OCI-LY1 (cell line): ENCODE measurements around the gene ATF6.

Experiments
- H2AFZ ChIP-seq: fragments of 200-600 bp; sonication (generic), shearing (Covaris generic); 2 replicates; pipeline ENCODE4 v1.6.0; 2014; ENCODE audit warnings: antibody characterized with exemption, mild to moderate bottlenecking, low read length
- H3F3A ChIP-seq: fragments of 200-600 bp; sonication (generic), shearing (Covaris generic); 2 replicates; pipeline ENCODE4 v1.6.0; 2014; ENCODE audit warnings: mild to moderate bottlenecking, antibody characterized with exemption, low read length, moderate library complexity; ENCODE audit not compliant: insufficient read depth
- H3K27ac ChIP-seq: fragments of 200-600 bp; sonication (generic); 2 replicates; pipeline ENCODE4 v1.5.1; 2014; ENCODE audit warnings: low read length, mixed run types, mild to moderate bottlenecking, low read depth; ENCODE audit not compliant: poor library complexity, severe bottlenecking
- H3K27me3 ChIP-seq: fragments of 200-600 bp; sonication (generic); 2 replicates; pipeline ENCODE4 v1.6.0; 2014; ENCODE audit warnings: antibody characterized with exemption, mild to moderate bottlenecking, low read length, moderate library complexity; ENCODE audit not compliant: insufficient read depth
- H3K36me3 ChIP-seq: fragments of 200-600 bp; sonication (generic); 2 replicates; pipeline ENCODE4 v1.6.1; 2014; ENCODE audit warnings: mild to moderate bottlenecking, antibody characterized with exemption, low read length, moderate library complexity, mixed read lengths; ENCODE audit not compliant: insufficient read depth
- H3K4me1 ChIP-seq: fragments of 200-600 bp; sonication (generic); 2 replicates; pipeline ENCODE4 v1.5.1; 2014; ENCODE audit warnings: mild to moderate bottlenecking, low read length, moderate library complexity; ENCODE audit not compliant: insufficient read depth, severe bottlenecking
- H3K4me2 ChIP-seq: fragments of 200-600 bp; sonication (generic), shearing (Covaris generic); 2 replicates; pipeline ENCODE4 v1.6.1; 2014; ENCODE audit warnings: low read length
- H3K4me3 ChIP-seq: fragments of 200-600 bp; sonication (generic); 2 replicates; pipeline ENCODE4 v1.5.1; 2014; ENCODE audit warnings: low read length, low read depth, mild to moderate bottlenecking, mixed read lengths; ENCODE audit not compliant: poor library complexity, severe bottlenecking
- H3K79me2 ChIP-seq: fragments of 200-600 bp; shearing (Covaris generic); 2 replicates; pipeline ENCODE4 v1.6.1; 2016; ENCODE audit warnings: mixed run types, low read length, mixed read lengths; ENCODE audit not compliant: insufficient read depth
- H3K9ac ChIP-seq: fragments of 200-600 bp; sonication (generic), shearing (Covaris generic); 2 replicates; pipeline ENCODE4 v1.6.1; 2014; ENCODE audit warnings: mild to moderate bottlenecking, low read length, mixed read lengths
- H3K9me2 ChIP-seq: fragments of 200-600 bp; sonication (generic), shearing (Covaris generic); 2 replicates; pipeline ENCODE4 v1.6.1; 2014; ENCODE audit warnings: low read depth, mild to moderate bottlenecking, low read length, mixed read lengths
- H3K9me3 ChIP-seq: fragments of 200-600 bp; shearing (Covaris generic); 2 replicates; pipeline ENCODE4 v1.6.1; 2014; ENCODE audit warnings: low read length, mixed read lengths
- H4K20me1 ChIP-seq: fragments of 200-600 bp; sonication (generic), shearing (Covaris generic); 2 replicates; pipeline ENCODE4 v1.6.0; 2016; ENCODE audit warnings: mild to moderate bottlenecking, low read length; ENCODE audit not compliant: insufficient read depth
- EZH2 ChIP-seq: fragments of 200-600 bp; sonication (generic), shearing (Covaris generic); IDR thresholded peaks from 2 replicates; pipeline ENCODE4 v1.8.0; 2017; ENCODE audit warnings: borderline replicate concordance, mixed run types, mild to moderate bottlenecking, antibody characterized with exemption, low read length, moderate library complexity, mixed read lengths
- TF ChIP-seq, protein P1 (sequence below): fragments of 200-600 bp; sonication (generic), shearing (Covaris generic); IDR thresholded peaks from 2 replicates; pipeline ENCODE4 v1.5.1; 2017; ENCODE audit warnings: mild to moderate bottlenecking, antibody characterized with exemption, low read length, moderate library complexity, mixed read lengths

ATF6 gene

DNA sequence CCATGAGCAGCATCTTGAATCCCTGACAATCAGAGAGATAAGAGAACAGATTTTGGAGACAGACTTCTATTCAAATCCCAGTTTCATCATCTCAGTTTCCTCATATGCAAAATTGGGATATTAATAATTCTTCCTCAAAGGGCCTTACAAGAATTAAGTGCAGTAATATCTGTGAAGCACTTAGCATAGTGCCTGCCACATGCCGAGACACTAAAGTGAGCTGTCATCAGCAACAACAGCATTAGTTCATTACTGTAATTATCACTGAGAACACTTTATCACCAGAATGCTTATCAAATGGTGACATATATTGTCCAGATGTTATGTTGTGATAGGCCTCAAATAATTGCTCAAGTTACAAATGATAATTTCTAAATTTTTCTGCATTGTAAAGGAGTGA, 45.7 kb upstream of the ATF6 start:
- Histone ChIP-seq H3K9me2 (no peaks in the 10 kb centered on the region), H3K4me2 (peak overlapping the region; percentile 85), H3F3A (0 out of 2 replicates have a peak, but pooled peaks cover 3% of the 10 kb centered on the region), H3K9me3 (no peaks in the 10 kb centered on the region), H3K27ac (peak overlapping the region; percentile 92), H4K20me1 (no peaks in the 10 kb centered on the region), H3K4me3 (peak overlapping the region; percentile 78), H3K36me3 (peaks cover 12% of the 10 kb centered on the region; the same call in 1 of the 2 replicates), H3K27me3 (no peaks in the 10 kb centered on the region), H3K9ac (peak overlapping the region; percentile 69), H2AFZ (no peak overlapping the region), H3K79me2 (peaks cover 11% of the 10 kb centered on the region; the same call in 1 of the 2 replicates), H3K4me1 (peaks cover 95% of the 10 kb centered on the region)
- TF ChIP-seq EZH2 = no peak
- TF ChIP-seq, protein P1, sequence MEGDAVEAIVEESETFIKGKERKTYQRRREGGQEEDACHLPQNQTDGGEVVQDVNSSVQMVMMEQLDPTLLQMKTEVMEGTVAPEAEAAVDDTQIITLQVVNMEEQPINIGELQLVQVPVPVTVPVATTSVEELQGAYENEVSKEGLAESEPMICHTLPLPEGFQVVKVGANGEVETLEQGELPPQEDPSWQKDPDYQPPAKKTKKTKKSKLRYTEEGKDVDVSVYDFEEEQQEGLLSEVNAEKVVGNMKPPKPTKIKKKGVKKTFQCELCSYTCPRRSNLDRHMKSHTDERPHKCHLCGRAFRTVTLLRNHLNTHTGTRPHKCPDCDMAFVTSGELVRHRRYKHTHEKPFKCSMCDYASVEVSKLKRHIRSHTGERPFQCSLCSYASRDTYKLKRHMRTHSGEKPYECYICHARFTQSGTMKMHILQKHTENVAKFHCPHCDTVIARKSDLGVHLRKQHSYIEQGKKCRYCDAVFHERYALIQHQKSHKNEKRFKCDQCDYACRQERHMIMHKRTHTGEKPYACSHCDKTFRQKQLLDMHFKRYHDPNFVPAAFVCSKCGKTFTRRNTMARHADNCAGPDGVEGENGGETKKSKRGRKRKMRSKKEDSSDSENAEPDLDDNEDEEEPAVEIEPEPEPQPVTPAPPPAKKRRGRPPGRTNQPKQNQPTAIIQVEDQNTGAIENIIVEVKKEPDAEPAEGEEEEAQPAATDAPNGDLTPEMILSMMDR = no peak

DNA sequence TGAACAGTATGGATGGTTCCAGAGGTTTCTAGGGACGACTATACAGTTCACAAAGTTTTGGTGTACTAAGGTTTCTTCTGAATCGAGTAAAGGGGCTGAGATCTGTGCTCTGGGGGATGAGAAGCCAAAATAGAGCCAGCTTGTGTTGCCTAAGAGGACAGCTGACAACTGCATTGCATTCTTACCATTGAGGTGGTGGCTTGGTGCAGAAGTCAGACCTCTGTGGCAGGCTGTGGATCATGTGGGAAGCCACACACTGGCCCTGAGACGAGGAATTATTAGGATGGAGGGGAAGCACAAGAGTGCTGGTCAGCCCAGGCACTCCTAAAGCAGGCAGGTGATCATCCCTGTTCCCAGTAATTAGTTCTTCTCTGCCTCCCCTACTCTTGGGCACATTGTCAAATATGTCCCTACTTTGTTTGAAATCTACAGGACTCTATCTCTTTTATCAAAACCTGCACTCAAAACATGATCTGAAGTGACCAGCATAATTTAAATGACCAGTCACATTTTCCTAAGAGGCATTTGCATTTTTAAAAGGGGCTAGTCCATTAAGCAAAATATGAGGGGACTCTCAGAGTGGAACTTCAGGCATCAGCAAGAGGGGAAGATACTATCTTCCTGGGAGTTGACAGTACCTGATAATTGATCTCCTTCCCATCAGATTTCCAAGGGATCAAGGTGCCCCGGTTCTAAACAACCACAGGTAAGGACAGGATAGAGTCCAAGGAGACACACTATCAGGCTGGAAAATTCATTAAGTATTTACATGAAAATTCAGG, 45.0 kb upstream of the ATF6 start, which contains the start of gene FCRLB:
Gene FCRLB (plus strand): TSS at position 589 of the 782 bp plus-strand sequence. CDS start 1,129 bp downstream, outside the sequence.
- Histone ChIP-seq H3K9me2 (no peaks in the 10 kb centered on the region), H4K20me1 (no peaks in the 10 kb centered on the region), H3K9ac (peak within 1 kb of the TSS; percentile 69), H3K79me2 (peaks cover 11% of the 10 kb centered on the region; the same call in 1 of the 2 replicates), H3K27ac (peak within 1 kb of the TSS; percentile 92), H3K36me3 (peaks cover 12% of the 10 kb centered on the region; the same call in 1 of the 2 replicates), H3K4me3 (peak within 1 kb of the TSS; percentile 78), H3K4me2 (peak within 1 kb of the TSS; percentile 85), H2AFZ (no peak within 1 kb of the TSS), H3K9me3 (no peaks in the 10 kb centered on the region), H3K4me1 (peaks cover 100% of the 10 kb centered on the region), H3K27me3 (no peaks in the 10 kb centered on the region), H3F3A (0 out of 2 replicates have a peak, but pooled peaks cover 3% of the 10 kb centered on the region)
- TF ChIP-seq, protein P1 = no peak
- no peak for TF ChIP-seq EZH2

DNA sequence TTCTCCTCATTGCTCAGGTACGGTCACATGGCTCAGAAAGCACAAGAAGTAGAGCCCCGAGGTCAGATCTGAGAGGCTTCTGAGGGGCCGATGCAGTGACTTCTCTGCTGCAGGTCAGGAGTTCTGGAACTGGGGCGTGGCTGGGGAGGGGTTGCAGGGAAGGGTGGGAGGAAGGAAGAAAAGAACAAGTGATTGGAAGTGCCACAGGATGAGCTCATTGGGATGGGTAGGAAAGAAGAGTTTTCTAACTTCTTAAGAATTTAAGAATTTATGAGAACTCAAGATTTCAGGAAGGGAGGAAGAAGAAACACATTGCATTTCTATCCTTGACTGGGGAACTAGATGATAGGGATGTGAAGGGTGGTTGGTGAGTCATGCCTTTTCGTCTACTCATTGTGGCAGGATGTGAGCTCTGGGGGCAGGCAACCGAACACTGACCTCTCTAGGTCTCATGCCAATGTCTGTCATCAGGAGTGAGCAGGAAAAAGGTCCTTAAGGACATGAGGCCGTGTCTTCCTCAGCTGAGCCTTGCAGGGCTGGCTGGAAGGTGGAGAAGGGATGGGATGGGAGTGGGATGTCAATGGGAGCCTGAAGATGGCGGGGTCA, 44.3 kb upstream of the ATF6 start:
- TF ChIP-seq, protein P1 = no peak
- TF ChIP-seq EZH2 = no peak
- Histone ChIP-seq H3K27me3 (no peaks in the 10 kb centered on the region), H3K9me3 (no peaks in the 10 kb centered on the region), H3K79me2 (peaks cover 11% of the 10 kb centered on the region; the same call in 1 of the 2 replicates), H3K27ac (peak overlapping the region; percentile 92), H3K36me3 (peaks cover 12% of the 10 kb centered on the region; the same call in 1 of the 2 replicates), H3K9ac (peak overlapping the region; percentile 69), H3F3A (0 out of 2 replicates have a peak, but pooled peaks cover 3% of the 10 kb centered on the region), H3K4me3 (peak overlapping the region; percentile 78), H3K4me1 (peaks cover 93% of the 10 kb centered on the region), H4K20me1 (no peaks in the 10 kb centered on the region), H2AFZ (no peak overlapping the region), H3K9me2 (no peaks in the 10 kb centered on the region), H3K4me2 (peak overlapping the region; percentile 85)
